Measurements from ENCODE around the gene POPDC2.

POPDC2 gene

GRCh38 chr3:119639494-119640350, 20.7 kb downstream of the POPDC2 start:
- no peaks in the 10 kb centered on the region for H3K36me3 ChIP-seq (replicated peaks)
- H3K27ac ChIP-seq: peak overlapping the region; percentile 95
- no peak for TF ChIP-seq CTCF (IDR thresholded peaks at IDR 0.05; ENCODE audit: low read depth, low read length, missing control alignments)
- no peak overlapping the region for H3K4me3 ChIP-seq (ENCODE audit: low read depth, low read length)
- no peak for DNase-seq
- no peaks in the 10 kb centered on the region for H3K27me3 ChIP-seq (replicated peaks)
- in situ Hi-C loops (cut with HindIII; ENCODE audit: low pct_ligation_motif_present, low sequenced_read_pairs): no loop called here

GRCh38 chr3:119637679-119638477, 22.5 kb downstream of the POPDC2 start:
- in situ Hi-C loops (cut with HindIII; ENCODE audit: low pct_ligation_motif_present, low sequenced_read_pairs): no loop called here
- H3K27ac ChIP-seq: peak overlapping the region; percentile 95

GRCh38 chr3:119636891-119637611, 23.3 kb downstream of the POPDC2 start:
- DNase-seq: no peak
- TF ChIP-seq CTCF (IDR thresholded peaks at IDR 0.05; ENCODE audit: low read depth, low read length, missing control alignments): no peak
- H3K36me3 ChIP-seq (replicated peaks): no peaks in the 10 kb centered on the region
- no peak overlapping the region for H3K4me3 ChIP-seq (ENCODE audit: low read depth, low read length)
- peak overlapping the region; percentile 95 for H3K27ac ChIP-seq
- H3K27me3 ChIP-seq (replicated peaks): no peaks in the 10 kb centered on the region
- in situ Hi-C loops (cut with HindIII; ENCODE audit: low pct_ligation_motif_present, low sequenced_read_pairs): no loop called here

More at GRCh38 chr3:119637679-119638477, 22.5 kb downstream of the POPDC2 start:
- H3K36me3 ChIP-seq (replicated peaks): no peaks in the 10 kb centered on the region
- no peaks in the 10 kb centered on the region for H3K27me3 ChIP-seq (replicated peaks)
- TF ChIP-seq CTCF (IDR thresholded peaks at IDR 0.05; ENCODE audit: low read depth, low read length, missing control alignments): no peak
- no peak overlapping the region for H3K4me3 ChIP-seq (ENCODE audit: low read depth, low read length)
- DNase-seq: peak; percentile 83

- H3K4me3 ChIP-seq (ENCODE audit: low read depth, low read length): no peak overlapping the region
- in situ Hi-C loops (cut with HindIII; ENCODE audit: low pct_ligation_motif_present, low sequenced_read_pairs): no loop called here
- no peaks in the 10 kb centered on the region for H3K36me3 ChIP-seq (replicated peaks)
- no peak for TF ChIP-seq CTCF (IDR thresholded peaks at IDR 0.05; ENCODE audit: low read depth, low read length, missing control alignments)
- H3K27ac ChIP-seq: peak overlapping the region; percentile 95
- no peak for DNase-seq
- H3K27me3 ChIP-seq (replicated peaks): no peaks in the 10 kb centered on the region
Observed at GRCh38 chr3:119636249-119636648, 24.1 kb downstream of the POPDC2 start.

- no peaks in the 10 kb centered on the region for H3K36me3 ChIP-seq (replicated peaks)
- no peak for DNase-seq
- in situ Hi-C loops (cut with HindIII; ENCODE audit: low pct_ligation_motif_present, low sequenced_read_pairs): no loop called here
- TF ChIP-seq CTCF (IDR thresholded peaks at IDR 0.05; ENCODE audit: low read depth, low read length, missing control alignments): no peak
- no peak overlapping the region for H3K4me3 ChIP-seq (ENCODE audit: low read depth, low read length)
- H3K27me3 ChIP-seq (replicated peaks): no peaks in the 10 kb centered on the region
- no peak overlapping the region for H3K27ac ChIP-seq
Observed at GRCh38 chr3:119635719-119636118, 24.7 kb downstream of the POPDC2 start.

Measured in brain microvascular endothelial cell (primary cell).